ENCODE measurements around the gene TPCN1. TPM values are rescaled to one million over a fixed set of nuclear protein-coding genes. Genes with fewer than 3 reads are reported as not detected.
A peak's percentile ranks its signal among the peaks of the same experiment; 100 is the strongest.

TPCN1 gene
- total RNA-seq, 2 donors from 2014 or later = 28.8 to 50.8 TPM

DNA sequence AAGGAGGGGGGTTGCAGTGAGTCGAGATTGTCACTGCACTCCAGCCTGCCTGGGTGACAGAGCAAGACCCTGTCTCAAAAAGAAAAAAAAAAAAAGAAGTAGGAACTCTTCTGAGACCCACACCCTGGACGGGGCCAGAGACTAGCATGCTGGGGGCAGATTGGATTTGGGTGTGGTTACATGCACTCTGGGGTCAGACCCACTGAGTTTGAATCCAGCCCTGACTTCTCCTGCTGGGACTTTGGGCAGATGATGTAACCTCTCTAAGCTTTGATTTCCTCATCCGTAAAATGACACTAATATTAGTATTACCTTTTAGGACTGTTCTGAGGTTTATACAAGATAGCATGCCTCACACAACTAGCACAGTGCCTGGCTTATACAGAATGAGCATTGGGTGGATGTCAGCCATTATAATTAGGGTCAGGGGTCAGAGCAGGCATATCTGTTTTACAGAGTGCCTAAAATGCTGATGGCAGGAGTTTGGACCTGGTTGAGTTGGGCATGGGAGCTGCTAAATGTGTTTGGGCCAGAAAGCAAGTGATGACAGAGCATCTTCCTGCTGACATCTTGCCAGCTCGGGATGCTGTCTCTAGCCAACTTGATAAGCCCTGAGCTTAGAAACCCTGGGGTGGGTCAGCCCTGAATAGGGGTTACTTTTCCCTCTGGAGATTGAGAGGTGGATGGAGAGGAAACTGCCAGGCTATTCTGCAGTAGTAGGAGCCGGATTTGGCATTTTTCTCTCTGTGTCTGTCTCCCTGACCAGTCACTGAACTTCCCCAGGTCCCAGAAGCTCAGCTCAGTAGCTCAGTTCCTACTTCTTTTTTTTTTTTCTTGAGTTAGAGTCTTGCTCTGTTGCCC lies 15.5 kb downstream of the TPCN1 start:
- DNase-seq (ENCODE audit: low spot score) = no peak
- intact Hi-C loops (cut with DNase I) = no loop called here

GRCh38 chr12:113237748-113238147 lies 16.5 kb downstream of the TPCN1 start:
- DNase-seq (ENCODE audit: low spot score) = no peak
- intact Hi-C loops (cut with DNase I) = no loop called here

DNA sequence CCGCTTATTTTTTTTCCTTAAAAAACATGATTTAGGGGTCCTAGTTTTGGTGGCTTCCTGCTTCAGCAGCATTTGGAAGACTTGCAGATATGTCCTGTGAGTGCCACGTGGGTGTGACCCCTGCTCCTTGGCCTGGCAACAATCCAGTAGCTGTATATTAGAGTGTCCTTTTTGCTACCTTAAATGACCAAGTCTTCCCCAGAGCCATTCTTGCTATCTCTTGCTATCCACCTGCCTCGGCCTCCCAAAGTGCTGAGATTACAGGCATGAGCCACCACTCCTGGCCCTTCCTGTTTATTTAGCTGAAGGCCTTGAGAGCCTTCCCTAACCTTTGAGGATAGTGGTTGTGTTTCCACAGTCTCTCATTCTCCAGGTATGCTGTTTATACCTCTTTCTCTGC lies 17.0 kb downstream of the TPCN1 start:
- no peak for DNase-seq (ENCODE audit: low spot score)
- intact Hi-C loops (cut with DNase I) = no loop called here

DNA sequence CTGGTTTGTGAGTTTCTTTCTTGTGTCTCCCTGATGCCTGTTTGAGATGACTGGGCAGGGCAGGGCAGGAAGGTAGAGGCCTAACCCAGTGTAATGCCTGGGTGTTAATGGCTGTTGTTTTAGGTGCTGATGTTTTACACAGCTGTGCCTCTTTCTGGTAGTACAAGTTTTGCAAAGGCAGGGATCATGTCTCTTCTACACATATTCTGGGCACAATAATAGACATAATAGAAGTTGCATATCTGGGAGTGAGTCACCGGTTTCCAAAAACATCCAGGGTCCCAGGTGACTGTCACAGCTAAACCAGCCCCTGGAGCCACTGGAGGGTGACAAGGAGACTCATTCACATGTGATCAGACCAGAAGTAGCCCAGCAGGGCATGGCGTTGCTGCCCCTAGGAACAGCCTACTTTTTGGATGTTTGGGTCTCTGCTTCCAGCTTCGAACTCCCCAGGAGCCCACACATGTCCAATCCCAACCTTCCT lies 18.1 kb downstream of the TPCN1 start:
- intact Hi-C loops (cut with DNase I) = no loop called here
- DNase-seq (ENCODE audit: low spot score) = peak; percentile 11

DNA sequence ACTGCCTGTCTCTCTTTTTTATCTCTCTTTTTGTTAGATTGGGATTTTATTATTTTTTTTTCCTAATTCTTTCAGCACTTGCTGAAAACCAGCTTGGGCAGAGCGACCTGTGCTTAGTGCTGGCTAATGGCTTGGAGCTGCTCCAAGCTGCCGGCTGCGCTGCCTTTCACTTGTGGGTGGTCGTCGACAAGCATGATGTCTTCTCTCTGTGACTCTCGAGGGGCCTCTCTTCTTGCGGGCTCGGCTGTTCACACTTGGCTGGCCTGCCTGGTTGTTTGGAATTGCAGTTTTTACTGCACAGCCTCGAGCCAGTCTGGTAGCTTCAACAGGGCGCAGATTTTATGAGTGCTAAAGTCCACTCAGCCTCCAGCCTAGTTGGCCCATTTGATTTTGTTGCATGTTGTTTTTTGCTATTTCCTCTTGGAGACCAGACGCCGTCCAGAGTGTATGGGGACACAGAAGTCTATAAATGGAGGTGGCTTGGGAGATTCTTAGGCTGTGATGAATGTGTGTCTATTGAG lies 18.6 kb downstream of the TPCN1 start:
- intact Hi-C loops (cut with DNase I) = no loop called here
- peak; percentile 76 for DNase-seq (ENCODE audit: low spot score)

DNA sequence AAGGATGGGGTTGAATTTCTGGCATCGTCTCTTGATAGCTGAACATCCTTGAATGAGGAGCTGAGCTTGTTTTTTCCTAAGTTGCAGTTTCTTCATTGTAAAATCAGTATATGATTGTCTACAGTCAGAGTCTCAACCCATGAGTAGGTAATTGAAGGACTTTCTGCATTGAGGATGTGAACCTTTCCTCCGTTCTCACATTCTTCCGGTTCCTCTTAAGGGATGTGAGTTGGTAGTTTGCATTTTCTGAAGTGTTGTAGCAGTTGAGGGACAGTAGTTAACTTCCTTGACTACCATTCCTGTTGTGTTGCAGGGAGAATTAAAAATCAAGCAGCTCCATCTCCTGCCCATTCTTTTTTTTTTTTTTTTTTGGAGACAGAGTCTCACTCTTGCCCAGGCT lies 19.1 kb downstream of the TPCN1 start:
- intact Hi-C loops (cut with DNase I) = no loop called here
- DNase-seq (ENCODE audit: low spot score) = no peak

DNA sequence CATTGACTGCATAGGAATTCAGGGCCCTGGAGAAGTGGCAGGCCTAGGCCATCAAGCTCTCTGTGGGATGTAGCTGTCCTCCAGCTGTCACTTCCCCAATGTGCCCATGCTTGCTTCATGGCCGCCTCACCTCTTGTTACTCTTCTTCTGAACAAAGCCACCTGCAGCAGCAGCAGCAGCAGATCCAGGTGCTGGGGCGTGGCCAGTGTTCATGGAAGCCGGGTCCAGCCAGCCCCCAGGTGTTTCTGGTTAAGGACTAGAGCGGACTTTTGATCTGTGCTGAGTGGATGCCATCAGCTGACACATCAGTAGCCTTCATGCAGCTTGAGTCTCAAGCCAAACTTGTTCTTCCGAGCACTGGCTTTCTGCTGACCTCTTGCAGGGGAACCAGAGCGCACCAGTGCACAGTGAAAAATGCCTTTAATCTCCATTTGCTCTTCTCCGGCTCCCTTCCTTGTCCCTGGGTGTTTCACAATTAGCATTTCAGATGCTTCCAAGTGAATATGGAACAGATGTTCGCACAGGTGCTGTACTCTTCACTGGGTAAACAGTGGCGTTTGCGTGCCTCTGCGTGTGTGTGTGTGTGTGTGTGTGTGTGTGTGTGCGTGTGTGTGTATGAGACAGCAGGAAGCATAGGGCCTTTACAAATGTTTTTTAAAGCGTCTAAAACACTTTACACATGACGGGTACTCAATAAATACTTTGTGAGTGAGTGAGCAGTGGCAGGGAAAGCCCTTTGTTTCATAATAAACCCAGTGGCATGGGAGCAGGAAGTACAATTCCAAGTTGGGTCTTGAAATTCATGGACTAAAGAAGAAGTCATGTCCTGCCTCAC lies 20.1 kb downstream of the TPCN1 start:
- intact Hi-C loops (cut with DNase I) = no loop called here
- DNase-seq (ENCODE audit: low spot score) = peak; percentile 43

- intact Hi-C loops (cut with DNase I) = no loop called here
- DNase-seq (ENCODE audit: low spot score) = peak; percentile 78
Measured at GRCh38 chr12:113242026-113242418, 20.8 kb downstream of the TPCN1 start.

DNA sequence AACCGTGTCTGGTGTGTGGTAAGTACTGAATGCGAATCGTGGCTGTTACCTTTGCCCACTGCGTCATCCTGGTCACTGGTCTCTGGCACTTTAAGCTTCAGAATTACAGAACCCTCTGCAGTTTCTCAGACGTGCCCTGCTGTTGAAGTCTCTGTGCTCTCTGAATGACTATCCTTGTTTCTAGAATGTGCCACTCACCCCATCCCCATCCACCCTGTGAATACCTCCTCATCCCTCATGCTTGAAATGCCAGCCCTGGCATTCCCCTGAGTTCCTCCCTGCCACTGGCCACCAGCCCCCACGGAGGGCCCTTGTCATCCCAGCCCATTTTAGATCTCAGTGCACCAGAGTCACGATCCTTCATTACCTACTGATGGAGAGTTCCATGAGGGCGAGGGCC lies 21.3 kb downstream of the TPCN1 start:
- peak; percentile 60 for DNase-seq (ENCODE audit: low spot score)
- intact Hi-C loops (cut with DNase I) = no loop called here

- intact Hi-C loops (cut with DNase I) = no loop called here
- peak; percentile 70 for DNase-seq (ENCODE audit: low spot score)
Measured at GRCh38 chr12:113244047-113244460, 22.8 kb downstream of the TPCN1 start.

- intact Hi-C loops (cut with DNase I) = no loop called here
- peak; percentile 80 for DNase-seq (ENCODE audit: low spot score)
Measured at GRCh38 chr12:113244478-113244958, 23.3 kb downstream of the TPCN1 start.

GRCh38 chr12:113245695-113246477 lies 24.6 kb downstream of the TPCN1 start:
- intact Hi-C loops (cut with DNase I) = no loop called here
- peak; percentile 86 for DNase-seq (ENCODE audit: low spot score)

- intact Hi-C loops (cut with DNase I) = no loop called here
- peak; percentile 78 for DNase-seq (ENCODE audit: low spot score)
Measured at GRCh38 chr12:113246478-113247122, 25.3 kb downstream of the TPCN1 start.

DNA sequence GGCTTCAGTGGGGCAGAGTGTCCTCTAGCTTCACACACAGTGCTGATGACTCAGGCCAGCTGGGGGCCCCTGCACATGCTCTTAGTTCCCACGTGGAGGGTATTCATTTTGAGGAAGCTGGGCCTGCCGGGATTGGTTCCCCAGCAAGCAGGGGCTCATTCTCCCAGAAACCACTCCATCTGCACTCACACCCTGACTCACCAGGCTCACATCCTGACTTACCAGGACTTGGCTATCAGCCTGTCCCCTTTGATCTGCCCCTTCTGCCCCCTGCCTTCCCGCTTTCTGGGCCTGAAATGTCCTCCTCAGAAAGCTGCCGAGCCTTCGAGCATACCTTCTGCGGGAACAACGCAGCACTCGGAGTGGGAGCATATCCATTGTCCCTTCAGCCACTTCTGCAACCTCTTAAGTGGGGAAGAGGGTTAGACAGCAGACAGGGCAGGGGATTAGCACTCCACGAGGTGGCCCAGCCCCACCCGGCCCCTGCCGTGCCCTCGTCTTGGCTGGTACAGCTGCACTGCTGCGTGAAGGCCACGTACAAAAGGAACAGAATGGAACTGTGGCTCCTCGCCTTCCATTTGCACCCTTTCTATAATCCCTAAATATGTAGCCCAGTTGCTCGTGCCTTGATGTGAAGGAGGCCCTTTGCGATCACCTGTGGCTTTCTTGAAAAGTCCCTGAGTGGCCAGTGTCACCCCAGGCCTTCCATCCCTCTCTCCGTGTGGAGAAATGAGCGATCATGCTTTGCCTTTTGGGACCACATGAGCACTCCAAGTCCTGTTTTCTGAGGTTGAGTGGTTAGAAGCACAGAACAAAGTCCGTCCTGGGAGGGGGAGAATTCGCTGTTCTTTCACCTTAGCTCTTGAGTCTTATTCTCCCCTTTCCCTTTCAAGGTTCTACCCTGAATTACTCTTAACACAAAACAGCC lies 26.1 kb downstream of the TPCN1 start:
- intact Hi-C loops (cut with DNase I) = no loop called here
- DNase-seq (ENCODE audit: low spot score) = peak; percentile 80

DNA sequence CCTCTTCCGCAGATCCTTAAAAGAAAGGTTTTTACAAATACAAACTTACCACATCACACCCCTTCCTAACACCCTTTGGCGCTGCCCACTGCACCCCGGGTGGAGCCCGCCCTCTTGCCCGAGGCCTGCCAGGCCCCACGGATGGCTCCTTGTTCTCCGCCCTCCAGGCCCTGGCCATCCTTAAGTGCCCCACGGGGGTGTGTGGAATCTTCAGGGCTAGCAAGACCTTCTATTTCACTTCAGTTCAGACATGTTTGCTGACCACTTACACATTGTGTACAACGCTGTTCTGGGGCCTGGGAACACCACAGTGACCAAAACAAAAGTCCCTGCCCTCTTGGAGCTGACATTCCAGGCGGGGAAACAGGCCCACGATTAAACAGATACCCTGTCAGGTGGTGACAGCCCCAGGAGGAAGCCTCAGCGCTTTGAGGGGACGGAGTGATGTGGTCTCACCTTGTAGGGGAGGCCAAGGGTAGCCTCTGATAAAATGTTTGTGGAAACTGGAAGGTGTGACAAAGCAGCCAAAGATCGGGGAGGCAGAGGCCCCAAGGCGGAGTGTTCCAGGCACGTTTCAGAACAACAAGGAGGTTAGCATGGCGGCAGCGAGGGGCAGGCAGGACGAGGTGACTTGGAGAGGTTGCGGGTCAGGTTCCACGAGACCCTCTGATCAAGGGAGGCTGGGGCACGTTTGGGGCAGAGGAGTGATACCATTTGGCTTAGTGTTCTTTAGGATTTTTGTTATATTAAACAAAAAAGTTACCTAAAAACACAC lies 27.0 kb downstream of the TPCN1 start:
- intact Hi-C loops (cut with DNase I) = no loop called here

GRCh38 chr12:113248842-113249435 lies 27.7 kb downstream of the TPCN1 start:
- peak; percentile 45 for DNase-seq (ENCODE audit: low spot score)
- intact Hi-C loops (cut with DNase I) = no loop called here

More for the DNA sequence above, 27.0 kb downstream of the TPCN1 start:
- DNase-seq (ENCODE audit: low spot score) = peak; percentile 76
